Left forelimb (tissue), 1 donor: ENCODE measurements around the gene NPTXR.

Experiments used
- DNase-seq: peaks from one replicate; pipeline ENCODE4 v3.0.0-alpha.2; 2018; ENCODE audit warnings: low spot score

NPTXR gene

DNA sequence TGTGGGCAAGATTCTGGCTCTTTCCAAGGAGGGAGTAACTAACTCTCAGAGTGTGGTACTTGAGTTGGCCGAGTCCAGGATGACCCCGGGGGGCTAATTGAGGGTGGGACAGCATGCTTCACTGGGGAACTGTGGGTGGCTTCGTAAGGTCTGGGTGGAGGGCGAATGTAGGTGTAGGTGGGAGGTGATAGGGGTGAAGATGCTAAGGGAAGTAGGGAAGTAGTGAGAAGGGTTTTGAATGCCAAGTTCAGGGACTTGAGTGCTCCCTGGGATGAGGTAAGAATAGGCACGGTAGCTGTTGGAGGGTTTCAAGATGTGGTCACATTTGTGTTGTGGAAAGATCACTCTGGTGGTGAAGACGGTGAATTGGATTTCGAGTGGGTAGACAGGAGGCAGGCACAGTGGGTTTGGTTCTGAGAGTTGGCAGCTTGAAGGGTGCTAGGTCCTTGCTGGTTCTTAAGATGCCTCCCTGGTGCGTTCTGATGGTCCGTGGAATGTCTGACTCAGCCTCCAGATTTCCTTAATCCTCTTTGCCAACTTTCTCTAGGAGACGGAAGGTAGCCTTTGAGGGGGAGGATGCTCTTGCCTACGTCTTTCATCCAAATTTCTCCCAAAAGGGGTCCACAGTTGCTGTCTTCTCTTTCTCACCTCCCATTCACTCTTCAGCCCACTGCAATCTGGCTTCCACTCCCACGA is 47.4 kb downstream of the NPTXR start:
- DNase-seq, result no peak

DNA sequence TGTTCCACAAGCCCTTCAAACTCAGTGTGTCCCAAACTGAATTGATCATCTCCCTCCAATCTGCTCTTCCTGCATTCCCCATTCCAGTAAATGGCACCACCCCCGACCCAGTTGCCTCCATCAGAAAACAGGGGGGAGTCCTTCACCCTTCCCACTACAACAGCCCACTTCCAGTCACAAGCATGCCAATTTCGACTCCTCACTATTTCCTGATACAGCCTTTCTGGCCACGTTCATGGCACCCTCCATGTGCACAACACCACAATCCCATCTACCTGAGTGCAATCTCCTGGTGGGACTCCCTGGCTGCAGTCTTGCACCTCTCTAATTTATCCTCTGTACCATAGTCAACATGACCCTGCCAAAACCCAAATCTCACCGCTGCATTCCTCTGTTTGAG is 48.3 kb downstream of the NPTXR start:
- no peak for DNase-seq

DNA sequence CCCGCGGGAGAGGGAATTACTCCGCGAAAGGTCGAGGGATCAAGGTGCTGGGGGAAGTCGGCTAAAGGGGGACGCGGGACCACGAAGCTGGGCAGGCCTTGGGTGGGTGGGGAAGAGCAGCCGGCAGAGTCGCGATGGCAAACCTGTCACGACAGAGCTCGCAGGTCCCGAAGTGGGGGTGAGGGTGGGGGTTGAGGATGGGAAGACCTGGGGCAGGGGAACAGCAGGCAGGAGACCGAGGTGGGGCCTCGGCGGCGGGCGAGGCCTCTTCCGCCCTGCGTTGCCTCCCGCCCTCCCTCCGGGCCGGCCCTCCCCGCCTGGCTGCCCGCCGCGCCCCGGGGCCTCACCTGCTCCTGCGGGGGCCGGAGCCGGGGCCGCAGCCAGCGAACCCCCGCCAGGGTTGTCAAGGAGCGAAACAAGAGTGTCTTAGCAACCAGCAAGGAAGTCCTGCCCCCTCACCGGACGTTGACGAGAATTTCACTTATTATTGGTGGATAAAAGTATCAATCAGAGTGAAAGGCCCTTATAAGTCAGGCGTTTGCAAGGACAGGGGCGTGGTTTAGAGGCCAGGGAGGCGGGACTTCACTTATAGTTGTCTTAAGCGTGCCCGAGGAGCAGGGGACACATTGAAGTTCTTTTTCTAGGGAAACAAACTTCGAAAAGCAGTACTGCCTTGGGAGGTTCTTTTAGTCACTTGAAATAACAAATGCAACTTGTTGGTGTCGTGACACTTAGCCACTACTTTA is 49.9 kb downstream of the NPTXR start, which contains the start of gene DNAL4:
Gene DNAL4 (minus strand): TSS at position 423 of the 746 bp plus-strand sequence. CDS start 11,412 bp downstream, outside the sequence.
- DNase-seq, result peak; percentile 93

DNA sequence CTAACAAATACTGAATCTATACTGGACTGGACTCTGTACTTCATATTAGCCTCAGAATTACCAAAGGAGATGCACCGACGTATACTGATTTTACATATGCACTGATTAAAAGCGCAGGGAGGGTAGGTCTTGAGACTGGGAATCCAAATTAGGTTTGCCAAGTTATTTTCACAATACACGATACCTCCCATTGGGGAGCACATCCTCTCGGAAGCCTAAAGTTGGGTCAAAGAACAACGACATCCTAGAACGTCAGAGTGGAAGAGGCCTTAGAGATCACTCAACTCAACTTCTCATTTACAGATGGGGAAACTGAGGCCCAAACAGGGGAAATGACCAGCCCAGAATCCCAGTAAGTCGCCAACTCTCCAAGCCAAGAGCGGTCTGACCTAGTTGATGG is 50.5 kb downstream of the NPTXR start:
- DNase-seq, result no peak

DNA sequence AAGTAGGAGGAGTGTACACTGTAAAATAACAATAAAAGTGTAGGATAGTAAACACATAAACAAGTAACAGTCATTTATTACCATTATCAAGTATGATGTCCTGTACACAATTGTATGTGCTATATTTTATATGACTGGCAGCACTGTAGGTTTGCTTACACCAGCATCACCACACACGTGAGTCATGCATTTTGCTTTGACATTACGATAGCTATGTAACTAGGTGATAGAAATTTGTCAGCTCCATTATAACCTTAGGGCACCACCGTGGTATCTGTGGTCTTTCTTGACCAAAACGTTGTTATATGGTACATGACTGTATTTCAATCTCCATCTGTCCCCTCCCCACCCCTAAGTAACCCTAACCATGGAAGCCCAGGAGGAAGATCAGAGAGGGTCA is 51.0 kb downstream of the NPTXR start:
- no peak for DNase-seq

DNA sequence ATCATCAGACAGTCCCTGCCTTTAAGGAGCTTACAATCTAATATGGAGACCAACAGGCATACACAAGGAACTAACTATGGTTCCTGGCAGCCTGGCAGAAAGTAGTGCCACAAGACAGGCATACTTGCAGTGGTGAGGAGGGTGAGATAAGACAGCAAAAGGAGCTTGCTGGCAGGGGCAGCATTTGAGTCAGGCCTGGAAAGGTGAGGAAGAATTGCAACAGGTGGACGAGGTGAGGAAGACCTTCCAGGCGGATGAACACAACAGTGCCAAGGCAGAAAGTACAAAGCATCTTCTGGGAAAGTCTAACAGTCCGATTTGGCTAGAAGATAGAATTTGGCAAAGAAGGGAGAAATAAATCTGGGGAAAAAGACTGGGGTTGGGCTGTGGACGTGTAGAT is 54.2 kb downstream of the NPTXR start:
- DNase-seq, result no peak

DNA sequence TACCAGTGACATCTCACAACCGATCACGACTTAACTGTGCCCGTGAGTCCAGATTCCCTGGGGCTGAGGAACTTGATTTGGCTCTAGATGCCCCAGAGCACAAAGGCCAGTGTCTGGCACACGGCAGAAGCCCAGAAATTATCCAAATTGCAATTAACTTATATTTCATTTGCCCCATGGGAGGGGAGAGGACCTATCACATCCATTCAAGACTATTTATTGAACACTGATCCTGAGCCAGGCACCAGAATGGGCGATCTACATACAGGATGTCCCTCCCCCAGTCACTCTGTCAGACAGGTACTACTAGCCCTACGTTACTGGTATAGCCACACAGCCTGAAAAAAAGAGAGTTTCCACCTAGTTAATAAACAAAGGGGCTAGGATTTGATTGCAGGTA is 55.0 kb downstream of the NPTXR start:
- no peak for DNase-seq

DNA sequence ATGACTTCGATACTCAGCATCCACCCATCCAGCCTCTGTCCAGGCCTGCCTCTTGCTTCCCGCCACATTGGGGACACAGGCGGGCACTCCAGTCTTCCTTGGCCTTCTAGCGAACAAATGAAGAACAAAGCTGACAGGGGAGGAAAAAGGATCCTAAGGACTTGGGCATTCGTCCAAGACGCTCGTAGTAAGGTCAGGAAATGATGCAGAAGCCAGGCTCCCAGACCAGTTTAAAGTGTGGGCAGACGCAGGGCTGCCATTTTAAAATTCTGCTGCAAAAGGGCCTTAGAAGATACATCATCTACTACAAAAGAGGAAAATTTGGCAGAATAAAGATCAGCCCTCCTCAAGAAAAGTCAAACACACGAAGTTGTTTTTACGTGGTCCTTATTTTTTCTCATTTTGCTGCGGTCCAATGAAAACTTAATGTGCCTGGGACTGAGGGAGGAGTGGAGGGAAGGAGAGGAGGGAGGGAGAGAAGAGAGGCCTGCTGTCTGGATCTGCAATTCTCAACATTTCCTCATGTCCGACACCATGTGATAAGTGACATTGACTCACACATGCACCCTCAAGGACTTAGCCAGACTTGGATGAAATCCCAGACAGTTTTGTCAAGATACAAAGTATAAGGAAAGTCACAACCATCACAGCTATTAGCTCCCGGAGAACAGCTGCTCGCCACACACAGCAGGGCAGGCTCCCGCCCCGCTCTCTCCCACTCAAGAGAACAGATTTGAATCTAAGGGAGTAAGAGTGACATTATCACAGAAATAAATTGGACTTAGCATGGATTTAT is 55.6 kb downstream of the NPTXR start:
- no peak for DNase-seq

DNA sequence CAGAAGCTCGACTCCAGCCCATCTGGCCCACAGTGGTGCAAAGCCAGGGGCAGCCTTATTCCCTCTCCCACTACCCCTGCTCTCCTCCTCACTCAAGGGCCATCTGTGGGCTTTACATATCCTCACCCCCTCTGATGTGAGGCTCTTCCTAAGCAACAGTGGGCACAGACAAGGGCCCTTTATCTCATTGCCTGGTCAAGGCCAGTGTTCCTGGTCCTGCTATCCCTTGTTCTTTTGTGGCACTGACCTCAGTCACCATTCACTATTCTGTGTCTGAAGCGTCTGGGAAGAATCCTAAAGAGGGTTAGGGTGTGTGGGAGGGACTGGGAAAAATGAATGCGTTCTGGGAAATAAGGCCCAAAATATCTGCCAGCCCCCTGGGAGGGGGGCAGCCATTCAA is 57.2 kb downstream of the NPTXR start:
- no peak for DNase-seq

DNA sequence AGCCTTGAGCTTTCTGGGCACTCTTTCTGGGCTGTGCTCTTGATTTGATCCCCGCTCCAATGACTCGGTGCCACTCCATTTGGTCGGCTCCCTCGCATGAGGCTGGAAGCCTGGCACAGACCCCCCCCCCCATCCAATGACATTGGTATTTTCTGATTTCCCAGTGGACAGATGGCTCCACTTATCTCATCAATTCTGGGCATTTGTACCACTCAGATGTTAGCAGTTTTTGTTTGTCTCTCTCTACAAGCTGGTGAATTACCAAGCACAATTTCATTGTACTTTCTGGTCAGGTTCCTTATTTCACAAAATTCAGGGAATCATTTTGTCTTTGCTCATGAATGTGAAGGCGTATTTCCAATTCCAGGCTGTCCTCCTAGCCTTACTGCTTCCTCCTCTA is 59.0 kb downstream of the NPTXR start:
- DNase-seq, result no peak

DNA sequence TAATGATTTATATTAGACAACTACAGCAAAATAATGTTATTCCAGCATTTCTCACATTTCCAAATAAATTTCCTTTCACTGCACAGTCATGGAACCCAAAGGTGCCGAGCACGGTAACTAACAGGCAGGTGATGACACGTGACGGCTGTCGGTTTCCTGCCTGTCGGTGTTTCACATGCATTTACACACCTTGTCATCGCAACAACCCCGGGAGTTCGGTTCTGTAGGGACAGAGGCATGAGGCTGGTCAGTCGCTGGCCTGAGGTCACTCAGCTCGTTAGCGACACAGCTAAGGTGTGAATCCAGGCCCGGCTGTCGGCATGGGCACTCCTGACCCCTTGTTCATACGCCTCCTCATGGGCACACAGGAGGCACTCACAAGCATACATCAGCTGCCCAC is 59.8 kb downstream of the NPTXR start:
- DNase-seq, result no peak

DNA sequence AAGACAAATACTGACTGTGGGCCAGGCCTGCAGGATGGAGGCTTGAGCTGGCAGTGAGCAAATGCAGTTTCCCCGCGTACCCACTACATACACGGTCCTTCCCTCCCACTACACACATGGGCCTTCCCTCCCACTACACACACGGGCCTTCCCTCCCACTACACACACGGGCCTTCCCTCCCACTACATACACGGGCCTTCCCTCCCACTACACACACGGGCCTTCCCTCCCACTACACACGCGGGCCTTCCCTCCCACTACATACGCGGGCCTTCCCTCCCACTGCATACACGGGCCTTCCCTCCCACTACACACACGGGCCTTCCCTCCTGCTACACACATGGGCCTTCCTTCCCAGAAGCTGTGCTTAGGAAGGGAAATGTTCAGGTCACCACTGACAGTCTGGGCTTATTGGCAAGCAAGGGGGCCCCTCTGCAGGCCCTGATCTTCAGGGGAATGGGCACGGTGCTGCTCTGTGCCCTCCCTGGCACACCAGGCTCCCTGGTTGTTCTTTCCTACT is 60.7 kb downstream of the NPTXR start:
- no peak for DNase-seq

DNA sequence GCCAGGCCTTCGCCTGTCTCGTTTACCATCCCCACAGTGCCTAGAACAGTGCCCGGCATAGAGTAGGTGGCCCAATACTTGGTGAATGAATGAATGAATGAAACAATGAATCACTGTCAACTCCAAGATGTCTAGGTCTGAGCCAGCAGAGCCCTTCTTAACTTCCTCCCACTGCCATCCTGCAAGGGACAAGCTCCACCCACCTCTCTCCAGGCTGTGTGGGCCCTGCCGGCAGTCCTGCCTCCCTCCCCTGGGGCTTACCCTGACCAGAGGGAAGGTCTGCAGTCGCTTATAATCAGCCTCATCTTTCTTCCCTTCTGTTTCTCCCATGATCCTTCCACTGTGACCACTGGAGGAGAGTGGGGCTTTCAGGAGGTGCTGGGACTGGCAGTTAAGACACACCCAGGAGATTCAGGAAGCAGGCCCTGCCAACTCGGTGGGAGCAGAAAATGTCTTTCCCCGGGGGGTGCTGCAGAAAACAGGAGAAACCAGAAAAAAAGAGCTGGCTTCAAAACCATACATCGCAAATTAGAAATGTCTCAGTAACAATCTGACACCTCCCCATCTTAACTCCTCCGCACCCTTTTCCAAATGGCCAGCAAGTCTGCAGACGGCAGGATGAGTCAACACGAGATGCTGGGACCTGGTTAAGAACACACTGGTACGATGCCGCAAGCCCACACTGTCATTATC is 61.3 kb downstream of the NPTXR start:
- DNase-seq, result no peak

DNA sequence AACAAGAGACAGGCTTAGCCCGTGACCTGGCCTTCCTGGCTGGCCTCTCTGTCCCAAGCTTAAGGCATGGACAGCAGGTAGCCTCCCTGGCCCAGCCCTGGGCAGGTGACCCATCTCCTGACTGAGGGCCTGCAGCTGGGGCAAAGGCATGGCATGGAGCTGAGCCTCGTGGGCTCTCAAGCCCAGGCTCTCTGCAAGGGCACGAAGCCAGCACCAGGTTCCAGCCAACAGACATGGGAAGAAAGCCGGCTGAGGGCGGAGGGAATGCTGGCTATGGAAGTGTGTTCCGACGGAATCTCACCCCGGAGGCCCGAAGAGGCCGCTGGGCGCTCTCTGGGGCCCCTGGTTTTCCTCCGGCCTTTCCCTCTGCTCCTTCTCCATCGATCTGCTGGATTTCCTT is 62.8 kb downstream of the NPTXR start:
- DNase-seq, result no peak

DNA sequence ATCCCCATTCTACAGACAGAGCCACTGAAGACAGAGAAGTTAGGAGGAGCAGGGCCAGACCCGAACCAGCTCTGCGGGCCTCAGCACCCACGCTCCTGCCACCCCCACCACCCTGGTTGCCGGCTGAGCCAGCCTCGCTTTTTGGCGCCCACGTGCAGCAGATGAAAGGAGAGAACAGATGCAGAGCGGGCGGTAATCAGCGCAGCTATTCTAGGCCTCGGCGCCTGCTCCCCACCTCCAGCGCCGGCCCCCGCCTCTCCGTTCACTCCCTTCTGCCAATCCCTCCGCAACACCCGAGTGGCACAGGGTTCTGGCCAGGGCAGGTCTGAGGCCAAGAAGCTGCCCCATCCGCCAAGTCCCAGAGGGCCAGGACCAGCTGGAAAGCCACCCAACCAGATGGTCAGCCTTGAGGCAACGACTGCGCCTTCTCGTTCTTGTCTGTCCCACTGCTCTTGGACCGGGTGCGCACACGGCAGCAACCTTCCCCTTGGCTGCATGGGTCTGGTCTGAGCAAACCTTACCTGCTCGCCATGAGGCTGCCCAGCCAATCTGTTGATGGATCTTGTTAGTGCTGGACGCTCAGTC is 66.6 kb downstream of the NPTXR start:
- no peak for DNase-seq

DNA sequence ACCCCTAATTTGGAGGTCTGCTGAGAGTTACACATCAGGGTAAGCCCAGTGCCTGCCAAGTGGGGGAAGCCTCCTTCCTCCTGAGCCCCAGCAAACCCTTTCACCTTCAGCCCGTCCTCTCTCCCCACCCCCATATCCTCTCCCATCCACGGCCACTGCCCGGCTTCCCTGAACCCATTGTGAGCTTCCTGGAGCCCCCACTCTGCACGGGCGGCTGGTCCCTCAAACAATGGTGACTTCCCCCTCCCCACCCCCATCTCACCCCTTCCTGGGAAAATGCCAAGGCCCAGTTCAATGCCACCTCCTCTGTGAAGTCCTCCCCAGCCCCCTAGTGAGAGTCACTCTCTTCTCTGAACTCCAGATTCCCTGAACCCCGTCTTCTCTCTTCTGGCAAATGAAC is 67.7 kb downstream of the NPTXR start:
- DNase-seq, result no peak

DNA sequence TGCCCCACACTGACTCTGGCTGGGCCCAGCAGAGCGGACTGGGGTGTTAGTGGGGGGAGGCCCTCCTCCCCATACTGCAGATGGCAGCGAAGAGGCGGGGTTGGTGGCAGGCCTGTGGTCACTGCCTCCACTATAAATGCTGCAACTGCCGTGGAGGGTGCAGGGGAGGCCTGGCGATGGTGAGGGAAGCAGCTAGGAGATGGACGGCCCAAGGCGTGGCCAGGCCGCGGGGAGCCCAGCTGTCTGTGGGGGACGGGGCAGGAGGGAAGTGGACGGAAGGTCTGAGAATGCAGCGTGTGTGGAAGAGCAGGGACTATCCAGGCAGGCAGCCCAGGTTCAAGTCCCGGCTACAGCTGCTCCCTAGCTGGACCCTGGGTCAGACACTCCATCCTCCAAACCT is 68.2 kb downstream of the NPTXR start:
- DNase-seq, result peak; percentile 61

DNA sequence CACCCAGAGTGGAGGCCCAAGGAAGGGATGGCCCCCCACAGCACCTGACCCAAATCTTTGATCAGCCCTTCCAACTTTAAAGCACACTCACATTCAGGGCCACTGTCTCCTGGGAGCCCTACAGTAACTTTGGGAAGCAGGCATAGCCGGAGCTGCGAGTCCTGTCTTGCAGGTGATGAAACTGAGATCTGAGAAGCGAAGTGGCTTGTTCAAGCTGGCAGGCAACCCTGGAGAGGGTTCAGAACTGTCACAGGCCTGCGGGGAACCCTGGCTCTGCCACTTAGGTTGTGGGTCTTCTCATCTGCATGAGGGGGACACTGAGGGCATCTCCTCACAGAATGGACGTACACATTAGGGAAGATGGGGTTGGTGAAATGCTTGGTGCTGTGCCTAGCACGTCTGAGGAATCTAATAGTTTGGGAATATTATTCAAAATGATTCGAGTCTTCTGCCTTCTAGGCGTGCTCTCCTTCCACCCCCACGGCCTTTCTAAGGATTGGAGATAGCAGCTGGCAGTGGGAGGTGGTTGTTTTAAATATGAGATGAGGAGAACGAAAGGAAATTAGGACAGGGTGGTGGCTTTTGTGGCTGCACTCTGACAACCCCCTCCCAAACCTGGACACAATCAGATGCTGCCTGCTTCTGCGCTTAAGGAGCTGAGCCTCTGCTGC is 69.2 kb downstream of the NPTXR start:
- no peak for DNase-seq

DNA sequence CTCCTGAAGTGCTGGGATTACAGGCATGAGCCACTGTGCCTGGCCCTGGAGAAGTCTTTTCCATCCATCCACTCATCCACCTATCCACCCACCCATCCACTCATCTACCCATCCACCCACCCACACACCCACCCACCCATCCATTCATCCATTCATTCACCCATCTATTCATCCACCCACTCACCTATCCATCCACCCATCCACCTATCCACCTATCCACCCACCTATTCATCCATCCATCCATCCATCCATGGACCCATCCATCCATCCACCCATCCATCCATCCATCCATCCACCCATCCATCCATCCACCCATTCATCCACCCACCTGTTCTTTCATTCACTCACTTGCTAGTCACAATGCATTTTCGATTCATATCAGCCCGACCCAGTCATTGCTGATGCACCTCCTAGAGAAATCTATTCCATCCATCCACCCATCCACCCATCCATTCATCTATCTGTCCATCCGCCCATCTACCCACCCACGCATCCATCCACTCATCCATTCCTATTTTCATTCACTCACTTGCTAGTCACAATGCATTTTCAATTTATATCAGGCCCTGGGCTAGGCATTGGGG is 70.4 kb downstream of the NPTXR start:
- no peak for DNase-seq

DNA sequence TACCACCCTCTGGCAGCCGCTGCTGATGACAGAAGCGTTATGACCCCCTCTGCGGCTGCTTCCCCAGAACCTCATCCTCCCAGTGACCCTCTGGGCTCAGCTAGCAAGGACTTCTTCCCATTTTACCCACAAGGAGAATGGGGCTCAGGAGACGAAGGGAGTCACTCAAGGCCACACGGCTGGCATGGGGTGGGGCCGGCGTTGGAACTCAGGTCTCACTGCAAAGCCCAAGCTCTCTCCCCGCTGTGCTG is 71.3 kb downstream of the NPTXR start:
- no peak for DNase-seq
